ENCODE data around the gene SH3RF1. TPM values are rescaled to one million over a fixed set of nuclear protein-coding genes. Genes with fewer than 3 reads are reported as not detected.

Gene SH3RF1
- total and polyA plus RNA-seq, 10 of the 15 experiments (the other 5 are each of a cell fraction or from before 2014, with no cell fraction given), result 4.5 to 22.5 (median 10.4) TPM

DNA sequence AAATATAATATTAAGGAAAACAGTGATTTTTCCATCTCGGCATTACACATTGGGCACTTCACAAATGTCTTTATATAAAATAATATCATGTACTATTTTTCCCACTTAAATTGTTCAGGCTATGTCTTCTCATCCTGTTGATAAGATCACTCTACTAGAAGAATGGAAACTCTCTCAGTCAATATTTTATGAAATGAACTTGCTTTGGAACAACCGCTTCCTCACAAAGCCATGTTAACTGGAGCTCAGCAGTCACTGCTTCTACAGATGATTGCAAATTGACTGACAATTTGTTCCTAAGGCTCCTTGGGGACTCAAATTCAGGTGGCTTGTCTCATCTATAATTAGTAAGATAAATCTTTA, 133.2 kb downstream of the SH3RF1 start:
- POLR2A ChIA-PET, result no interaction called here
- Histone ChIP-seq H3K27me3 (replicated peaks in 1 of 2; ENCODE audit: control insufficient read depth in 2 of 2, insufficient read depth in 2 of 2, low read length in 1 of 2) (no peaks in the 10 kb centered on the region), H3K79me2 (ENCODE audit: control insufficient read depth, insufficient read depth, low read length) (no peaks in the 10 kb centered on the region), H4K20me1 (ENCODE audit: control insufficient read depth, insufficient read depth) (no peaks in the 10 kb centered on the region), H3K9me3 (replicated peaks; ENCODE audit: control insufficient read depth, insufficient read depth, low read length) (no peaks in the 10 kb centered on the region; the same call in 2 of the 3 replicates), H3K4me2 (ENCODE audit: control insufficient read depth, insufficient read depth) (no peak overlapping the region), H3K27ac (ENCODE audit: control insufficient read depth, insufficient read depth) (no peak overlapping the region), H2AFZ (ENCODE audit: control insufficient read depth, low read depth, low read length) (no peak overlapping the region), H3K9ac (ENCODE audit: control insufficient read depth, insufficient read depth, low read length) (no peak overlapping the region), H3K4me1 (ENCODE audit: control insufficient read depth, insufficient read depth, low read length) (no peaks in the 10 kb centered on the region), H3K36me3 (ENCODE audit: control insufficient read depth in 2 of 2, insufficient read depth in 2 of 2, low read length in 1 of 2) (peaks cover 11 to 13% of the 10 kb centered on the region in 2 experiments; a peak in 3 of 4 replicates), H3K4me3 (no peak overlapping the region)
- DNase-seq (ENCODE audit: low read depth, low spot score) (no peak), FAIRE-seq (no peak), ATAC-seq (no peak)
- no peak for TF ChIP-seq ZNF207 (IDR thresholded peaks at IDR 0.05; ENCODE audit: borderline replicate concordance)
- no peak for TF ChIP-seq NR2C2 (IDR thresholded peaks at IDR 0.05; ENCODE audit: borderline replicate concordance, control insufficient read depth, insufficient read length, low read depth)
- TF ChIP-seq CBX3 (IDR thresholded peaks at IDR 0.05; ENCODE audit: borderline replicate concordance, low read depth), result no peak
- no peak for TF ChIP-seq ZBTB11 (CRISPR knock-in tag; IDR thresholded peaks at IDR 0.05)
- no peak for TF ChIP-seq WRNIP1 (IDR thresholded peaks at IDR 0.05; ENCODE audit: borderline replicate concordance, low read depth, low read length)
- TF ChIP-seq MYB (IDR thresholded peaks at IDR 0.05; ENCODE audit: borderline replicate concordance, low read depth, low read length), result no peak
- no peak for TF ChIP-seq HCFC1 (IDR thresholded peaks at IDR 0.05; ENCODE audit: low read length)
- intact Hi-C loops (cut with micrococcal nuclease; ENCODE audit: unreplicated experiment), result no loop called here
- RAD21 ChIA-PET (ENCODE audit: unreplicated experiment), result no interaction called here
- BruUV-seq (replicated peaks), result no TSS peak
- in situ Hi-C loops (cut with MboI), result no loop called here
- CTCF ChIA-PET, result no interaction called here
- WGBS (ENCODE audit: insufficient coverage, insufficient replicate concordance, low lambda C conversion rate, missing lambda C conversion rate), result 93% methylated on average over 2 of the region's 2 CpGs
- SMC1A ChIA-PET (ENCODE audit: uncharacterized antibody, unreplicated experiment), result interaction anchor here (0.8 to 1.6 kb wide), 4 partner anchors 10 to 29 kb away, joined by 3 to 5 read pairs (median 4); no protein-coding TSS in a partner anchor

Measured in GM12878 (cell line).